NCI-H510A treated with DMSO at 0.1 percent for 48 hours (cell line): ENCODE data around the gene MRPS23.

ENCODE experiments used
- DNase-seq: peaks from one replicate; lab custom pipeline; 2025; lab: John Stamatoyannopoulos, UW

The MRPS23 gene

DNA sequence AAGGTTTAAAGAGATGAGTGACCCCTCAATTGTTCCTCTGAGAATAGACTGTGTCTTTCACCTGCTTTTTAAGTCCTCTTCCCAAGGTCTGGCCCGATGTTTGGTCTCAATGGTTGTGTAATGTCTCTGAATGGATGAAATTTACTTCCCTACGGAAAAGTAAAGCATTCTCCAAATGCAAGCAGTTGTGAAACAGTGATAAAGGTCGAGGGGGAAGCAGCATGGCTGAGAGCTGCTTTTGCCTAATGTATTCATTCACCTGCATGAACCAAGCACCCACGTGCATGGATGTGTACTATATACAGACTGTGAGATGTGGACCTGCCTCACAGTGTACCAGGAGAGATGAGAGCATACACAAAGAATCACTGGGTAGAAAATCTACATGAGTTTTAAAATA is 11.4 kb downstream of the MRPS23 start:
- no peak for DNase-seq

DNA sequence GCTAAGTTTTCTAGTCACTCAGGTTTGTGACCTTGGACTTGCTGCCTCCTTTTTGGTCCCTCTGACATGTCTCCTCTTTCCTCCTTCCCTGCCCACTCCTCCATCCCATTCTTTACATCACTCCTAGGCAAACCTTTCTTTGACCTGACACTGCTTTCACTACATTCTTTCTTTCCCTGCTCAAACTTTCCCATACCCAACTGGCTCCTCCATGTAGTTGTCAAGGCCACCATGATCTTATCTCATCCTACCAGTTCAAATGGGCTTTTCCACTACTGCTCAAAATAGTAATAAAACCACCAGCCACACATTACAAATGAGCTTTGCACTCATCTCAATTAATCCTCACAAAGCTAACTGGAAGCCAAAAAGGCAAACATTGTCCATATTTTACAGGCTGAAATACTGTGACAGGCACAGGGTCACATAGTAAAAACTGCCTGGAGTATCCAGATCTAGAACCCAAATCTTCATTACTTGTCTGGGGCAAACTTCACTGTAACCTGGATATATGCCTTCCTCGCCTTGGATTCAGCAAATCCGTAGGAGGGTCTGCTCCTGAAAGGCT is 14.4 kb downstream of the MRPS23 start:
- no peak for DNase-seq

DNA sequence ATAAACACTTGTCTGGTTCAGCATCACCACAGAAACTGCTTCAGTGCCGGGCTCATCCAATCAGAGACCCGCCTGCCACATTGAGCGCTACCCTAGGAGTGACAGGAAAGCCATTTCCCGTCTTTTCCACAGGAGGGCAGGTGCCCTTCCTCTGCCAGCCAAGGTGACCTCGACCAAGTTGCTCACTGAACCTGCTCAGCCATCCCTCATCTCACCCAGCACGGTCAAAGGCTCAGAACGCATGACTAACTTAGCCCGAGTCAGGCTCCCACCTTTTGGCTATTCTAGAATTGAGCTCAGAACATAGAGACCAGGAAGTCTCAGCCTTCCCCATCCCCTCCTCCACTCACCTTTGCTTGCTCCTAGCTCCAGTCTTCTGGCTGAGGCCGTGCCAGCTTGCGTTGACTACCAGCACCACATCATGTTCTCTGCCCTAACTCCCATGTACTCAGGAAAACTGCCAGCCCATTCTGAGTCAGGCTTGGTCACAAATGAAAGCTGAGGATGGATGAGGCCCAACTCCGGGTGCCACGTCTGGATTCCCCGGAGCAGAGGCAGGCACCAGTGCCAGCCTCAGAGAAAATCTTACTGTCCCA is 15.6 kb downstream of the MRPS23 start:
- DNase-seq = peak; percentile 93

DNA sequence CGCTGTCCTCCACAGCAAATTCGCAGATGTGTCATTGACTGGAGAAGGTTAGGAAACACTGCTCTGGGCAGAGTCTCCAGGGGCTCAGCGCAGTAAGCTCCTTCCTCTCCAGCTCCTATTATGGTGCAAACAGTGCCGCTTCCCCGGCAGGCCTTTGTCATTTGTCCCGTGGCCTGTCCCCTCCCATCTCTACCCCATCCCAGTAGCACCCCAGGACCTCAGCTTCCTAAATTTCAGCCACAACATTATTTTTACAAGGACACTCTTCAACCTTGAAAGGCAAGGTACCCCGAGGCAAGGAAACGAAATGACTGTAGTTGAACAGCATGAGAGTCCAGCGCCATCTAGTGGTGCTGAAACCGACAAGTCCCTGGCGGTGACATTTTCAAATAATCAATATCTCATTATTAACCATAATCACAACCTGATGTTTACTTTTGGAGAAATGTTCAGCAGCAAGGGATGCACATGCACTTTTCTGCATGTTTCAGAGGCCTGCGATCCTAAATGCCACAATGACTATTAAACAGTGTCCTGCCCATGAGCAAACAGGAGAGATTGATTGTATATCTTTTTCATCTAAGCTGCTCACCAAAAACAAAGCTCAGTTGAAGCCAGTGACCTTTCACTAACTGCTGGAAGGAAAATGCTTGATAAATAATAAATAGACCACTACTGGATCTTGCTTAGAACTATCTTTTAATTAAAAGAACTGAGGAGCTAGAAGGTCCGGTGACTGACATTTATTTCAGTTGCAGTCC is 16.5 kb downstream of the MRPS23 start:
- peak; percentile 77 for DNase-seq

DNA sequence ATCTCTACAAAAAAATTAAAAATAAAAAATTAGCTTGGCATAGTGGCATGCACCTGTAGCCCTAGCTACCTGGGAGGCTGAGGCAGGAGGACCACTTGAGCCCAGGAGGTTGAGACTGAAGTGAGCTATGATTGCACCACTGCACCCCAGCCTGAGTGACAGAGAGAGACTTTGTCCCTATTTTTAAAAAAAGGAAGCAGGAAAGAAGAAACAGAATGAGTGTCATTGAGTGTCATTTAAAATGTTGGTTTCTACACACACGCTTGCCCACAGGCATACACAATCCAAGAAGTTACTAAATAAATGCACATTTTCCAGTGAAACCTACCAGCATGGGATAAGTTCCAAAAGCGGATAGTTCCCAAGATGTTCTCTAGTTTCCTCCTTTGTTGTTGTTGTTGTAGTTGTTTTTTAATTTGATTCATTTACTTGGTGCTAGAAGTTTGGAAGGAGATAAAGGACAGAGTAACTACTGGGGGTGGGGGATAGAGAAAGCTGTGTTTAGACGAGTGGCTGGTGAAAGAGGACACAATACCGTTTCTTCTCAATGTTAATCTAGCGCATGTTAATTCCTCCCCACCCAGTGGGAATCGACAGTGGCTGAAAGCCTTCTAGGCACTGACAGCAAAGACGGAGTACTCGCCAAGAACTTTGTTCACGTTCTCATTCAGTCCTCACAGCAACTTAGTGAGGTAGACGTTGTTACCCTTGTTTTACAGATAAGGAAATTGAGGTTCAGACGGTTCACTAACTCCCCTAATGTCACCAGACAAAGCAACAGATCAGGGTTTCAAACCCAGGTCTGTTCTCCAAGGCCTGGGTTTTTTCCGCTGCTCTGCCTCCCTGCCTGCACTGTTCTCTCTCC is 17.3 kb downstream of the MRPS23 start:
- DNase-seq = no peak

DNA sequence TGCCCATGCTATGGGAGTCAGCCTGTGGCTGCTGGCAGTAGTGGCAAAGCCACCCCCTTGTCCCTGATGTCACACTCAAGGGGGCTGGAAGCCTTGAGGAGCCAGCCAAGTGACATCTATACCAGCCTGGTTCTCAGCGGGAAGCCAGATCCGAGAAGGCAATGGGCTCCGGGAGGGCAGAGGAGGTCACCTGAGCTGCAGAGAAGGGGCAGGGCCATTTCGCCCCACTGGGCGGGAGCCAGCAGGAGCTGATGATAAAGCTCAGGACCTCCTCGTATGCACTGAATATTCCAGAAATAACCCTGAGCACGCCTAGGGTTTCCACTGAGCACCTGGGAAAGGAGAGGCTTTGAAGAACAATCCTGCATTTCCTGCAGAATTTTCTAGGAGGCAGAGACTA is 19.0 kb downstream of the MRPS23 start:
- no peak for DNase-seq

DNA sequence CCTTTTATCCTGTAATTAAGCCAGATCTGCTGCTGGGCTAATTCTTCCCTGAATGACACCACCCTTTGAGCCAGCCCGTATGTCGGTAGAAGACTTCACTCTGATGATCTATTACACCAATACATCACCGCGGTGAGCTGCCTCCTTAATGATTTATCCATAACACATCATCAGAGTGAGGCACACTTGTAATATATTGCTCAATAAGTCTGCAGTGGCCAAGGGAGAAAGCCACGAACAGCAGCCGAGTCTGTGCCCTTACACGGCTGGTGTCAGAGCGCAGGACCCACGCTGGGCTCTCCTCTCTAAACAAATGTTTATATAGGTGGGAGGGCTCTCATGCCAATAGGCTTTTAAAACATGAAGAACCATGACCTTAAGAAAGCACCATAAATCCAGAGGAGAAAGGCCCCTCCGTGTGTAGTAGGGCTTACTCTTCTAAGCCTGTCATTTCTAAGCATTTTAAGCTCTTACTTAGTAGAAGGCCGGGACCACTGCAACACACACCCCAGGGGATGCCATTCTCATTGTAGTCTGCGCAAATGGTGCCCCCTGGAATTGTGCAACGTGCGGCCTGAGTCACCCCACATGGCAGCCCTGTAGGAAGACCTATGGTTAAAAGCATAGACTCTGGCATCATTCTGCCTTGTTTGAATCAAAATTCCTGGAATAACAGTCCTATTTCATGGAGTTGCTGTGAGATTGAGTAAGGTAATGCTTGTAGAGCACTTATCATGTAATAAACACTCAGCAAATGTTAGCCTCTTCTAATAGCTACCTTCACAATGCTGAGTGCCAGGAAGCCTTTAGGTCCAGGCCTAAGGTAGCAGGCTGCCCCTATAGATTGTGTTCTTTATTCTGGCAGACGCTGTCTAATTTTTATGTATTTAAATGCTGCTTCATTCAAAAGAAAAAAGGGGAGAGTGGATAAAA is 26.1 kb downstream of the MRPS23 start:
- peak; percentile 57 for DNase-seq

DNA sequence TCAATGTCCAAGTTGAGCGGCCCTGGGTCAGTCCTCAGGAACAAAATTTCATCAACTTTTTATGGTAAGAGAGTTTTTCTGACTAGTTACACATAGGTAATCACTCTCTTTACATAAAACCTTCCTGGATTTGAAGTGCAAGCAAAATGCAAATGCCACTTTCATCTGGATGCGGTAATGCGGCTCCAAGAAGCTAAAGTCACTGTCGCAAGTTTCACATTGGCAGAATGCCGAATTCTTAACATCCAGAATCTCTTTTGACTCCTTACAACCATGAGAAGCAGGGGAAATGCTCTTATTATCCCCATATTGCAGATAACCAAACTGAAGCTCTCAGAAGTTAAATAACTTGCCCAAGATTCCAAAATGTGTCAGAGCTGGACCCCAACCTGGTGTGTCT is 30.0 kb downstream of the MRPS23 start:
- DNase-seq = no peak

DNA sequence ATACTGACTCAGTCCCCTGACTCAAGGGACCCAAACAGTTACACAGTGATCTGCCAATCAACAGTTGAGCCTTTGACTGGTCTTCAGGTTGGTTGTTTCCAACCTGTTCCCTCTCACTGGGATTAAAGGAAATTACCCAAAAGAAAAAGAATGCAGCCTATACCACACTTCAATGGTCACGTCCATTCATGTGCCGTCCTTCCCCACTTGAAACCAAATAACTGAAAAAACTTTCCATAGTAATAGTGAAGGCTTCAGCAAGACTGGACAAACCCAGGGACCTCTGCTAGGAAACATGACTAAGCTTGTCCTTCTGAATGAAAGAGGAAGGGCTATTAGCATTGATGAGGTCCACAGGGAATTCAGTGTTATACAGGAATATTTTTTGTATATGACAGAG is 30.6 kb downstream of the MRPS23 start:
- no peak for DNase-seq

DNA sequence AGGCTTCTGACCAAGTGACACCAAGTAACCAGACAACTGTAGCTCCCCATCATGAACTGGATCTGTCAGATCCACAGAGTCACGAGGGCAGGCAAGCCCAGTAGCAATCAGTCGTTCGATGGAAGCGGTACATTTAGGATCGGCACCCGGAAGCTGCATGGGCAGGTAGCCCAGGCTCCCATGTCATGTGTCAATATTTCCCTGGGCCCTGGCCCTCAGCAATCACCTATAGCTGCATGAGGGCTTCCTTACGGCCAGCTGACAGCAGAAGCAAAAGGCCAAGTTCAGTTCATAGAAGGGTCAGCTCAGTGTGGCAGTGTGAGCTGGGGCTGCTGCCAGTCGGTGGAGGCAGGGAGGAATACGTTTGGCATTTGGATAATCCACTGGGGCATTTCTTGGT is 31.8 kb downstream of the MRPS23 start:
- DNase-seq = no peak

DNA sequence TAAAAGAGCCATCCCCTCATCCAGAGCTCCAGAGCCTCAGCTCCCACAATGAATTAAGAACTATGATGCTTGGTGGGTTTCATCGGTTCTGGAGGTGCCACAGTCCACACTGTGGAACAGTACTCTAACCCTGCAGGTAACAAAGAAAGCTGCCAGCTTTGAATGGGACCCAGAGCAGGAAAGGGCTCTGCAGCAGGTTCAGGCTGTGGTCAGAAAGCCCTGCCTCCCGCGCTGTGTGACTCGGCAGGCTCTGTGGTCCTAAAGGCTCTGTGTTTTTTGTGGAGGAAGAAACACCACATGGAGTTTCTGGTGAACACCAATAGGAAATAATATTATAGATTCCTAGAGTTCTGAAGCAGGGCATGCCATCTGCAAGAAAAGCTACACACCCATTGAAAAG is 32.5 kb downstream of the MRPS23 start:
- DNase-seq = no peak

DNA sequence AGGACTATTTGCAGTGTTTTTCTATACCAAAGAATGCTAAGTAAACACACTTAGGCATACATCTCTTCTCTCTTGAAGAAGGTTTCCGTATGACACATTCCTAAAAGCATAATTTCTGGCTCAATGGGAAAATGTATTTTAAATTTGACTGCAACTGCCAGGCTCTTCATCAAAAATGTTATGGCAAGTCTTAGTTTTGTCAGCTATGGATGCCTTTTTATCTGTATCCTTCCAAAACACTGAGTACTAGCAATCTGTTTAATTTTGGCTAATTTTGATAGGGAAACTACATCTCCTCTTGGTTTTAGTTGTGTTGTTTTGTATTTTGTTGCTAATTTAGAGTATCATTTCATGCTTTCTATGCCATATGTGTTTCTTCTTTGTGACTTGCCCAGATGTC is 35.4 kb downstream of the MRPS23 start:
- no peak for DNase-seq

DNA sequence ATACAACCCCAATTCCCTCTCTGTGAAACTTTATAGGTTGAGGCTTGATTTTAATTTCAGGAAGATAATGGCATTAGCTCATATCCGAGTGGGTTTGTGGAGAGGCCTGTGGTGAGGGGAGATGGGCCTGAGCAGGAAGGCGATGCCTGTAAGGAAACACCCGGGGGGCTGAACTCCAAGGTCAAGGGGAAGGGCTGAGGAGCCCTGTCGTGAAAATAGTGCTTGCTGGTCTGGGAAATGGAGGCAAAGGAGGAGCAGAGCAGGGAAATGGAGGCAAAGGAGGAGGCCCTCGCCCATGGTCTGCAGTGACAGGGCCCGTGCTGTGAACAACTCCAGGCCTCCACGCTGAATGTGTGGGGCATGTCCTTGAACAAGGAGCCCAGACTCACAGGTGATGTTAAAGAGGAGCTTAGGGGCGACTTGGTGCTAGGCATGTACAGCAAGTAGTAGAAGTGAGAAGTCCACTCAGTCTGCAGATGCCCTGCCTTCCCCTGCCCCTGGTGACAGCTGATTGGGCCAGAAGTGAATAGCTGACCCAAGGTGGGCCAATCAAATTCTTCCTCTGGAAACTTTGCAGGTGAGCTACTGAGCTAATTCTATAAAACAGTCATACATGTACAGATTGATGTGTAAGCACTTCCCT is 38.1 kb downstream of the MRPS23 start:
- DNase-seq = peak; percentile 41

DNA sequence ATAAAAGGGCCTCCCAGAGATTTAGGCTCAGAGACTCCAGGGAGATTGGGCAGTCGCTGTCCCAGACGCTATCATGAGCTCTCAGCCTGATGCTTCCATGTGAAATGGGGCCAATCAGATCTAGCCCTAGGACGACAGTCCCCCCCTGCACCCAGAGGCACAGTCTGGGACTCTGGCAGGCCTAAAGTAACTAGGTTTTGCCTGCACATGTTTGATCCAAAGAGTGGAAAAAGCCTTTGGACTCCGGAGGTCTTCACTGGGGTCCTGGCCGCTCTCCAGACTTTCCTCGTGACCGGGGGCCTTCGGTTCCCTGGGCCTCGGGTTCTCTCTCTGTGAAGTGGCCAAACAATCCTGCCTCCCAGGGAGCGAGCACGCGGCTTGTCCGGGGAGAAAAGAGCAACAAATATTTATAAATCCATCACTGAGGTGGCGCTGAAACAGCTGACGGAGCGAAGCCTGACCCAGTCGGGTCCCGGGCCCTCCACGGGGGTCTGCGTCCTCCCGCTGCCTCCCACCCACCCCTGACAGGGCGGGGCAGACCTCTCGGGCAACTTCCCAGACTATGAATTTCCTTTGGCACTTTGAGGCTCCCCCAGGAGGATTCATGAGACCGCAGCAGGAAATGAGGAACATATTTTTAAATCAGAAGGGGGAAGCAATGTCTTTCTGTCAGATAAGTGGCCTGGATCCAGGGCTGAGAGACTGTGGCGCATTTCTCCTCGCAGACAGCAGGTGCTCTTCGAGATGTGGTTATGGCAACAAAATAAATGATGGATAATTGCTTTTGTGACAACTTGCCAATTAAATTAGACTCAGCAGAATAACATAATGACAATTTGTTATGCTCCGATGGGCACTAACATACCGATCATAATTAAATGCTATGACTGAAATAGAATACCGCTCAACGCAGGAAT is 38.9 kb downstream of the MRPS23 start:
- DNase-seq = peak; percentile 52

DNA sequence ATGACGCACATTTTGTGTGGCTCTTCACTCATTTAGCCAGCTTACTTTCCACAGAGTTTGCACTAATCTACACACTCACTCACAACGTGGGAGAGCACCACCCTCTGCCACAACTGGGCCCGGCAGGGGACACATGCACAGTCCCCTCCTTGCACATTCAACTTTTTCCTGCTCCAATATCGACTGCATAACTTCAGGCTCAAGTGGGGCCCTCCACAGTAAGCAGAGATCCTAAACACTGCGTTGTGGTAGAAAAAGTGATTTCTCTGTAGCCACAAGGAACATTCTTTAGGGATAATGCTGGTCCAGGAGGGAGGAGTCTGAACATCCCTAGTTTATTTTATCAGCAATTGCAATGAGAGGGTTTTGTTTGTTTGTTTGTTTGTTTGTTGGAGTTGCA is 40.0 kb downstream of the MRPS23 start:
- DNase-seq = no peak

DNA sequence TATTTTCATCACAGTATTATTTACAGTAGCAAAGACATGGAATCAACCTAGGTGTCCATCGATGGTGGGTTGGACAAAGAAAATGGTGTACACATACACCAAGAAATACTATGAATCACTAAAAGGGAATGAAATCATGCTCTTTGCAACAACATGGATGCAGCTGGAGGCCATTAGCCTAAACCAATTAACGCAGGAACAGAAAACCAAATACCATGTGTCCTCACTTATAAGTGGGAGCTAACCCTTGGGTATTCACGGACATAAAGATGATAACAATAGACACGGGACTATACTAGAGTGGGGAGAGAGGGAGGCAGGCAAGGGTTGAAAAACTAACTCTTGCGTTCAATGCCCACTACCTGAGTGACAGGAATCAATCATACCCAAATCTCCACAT is 41.0 kb downstream of the MRPS23 start:
- no peak for DNase-seq

DNA sequence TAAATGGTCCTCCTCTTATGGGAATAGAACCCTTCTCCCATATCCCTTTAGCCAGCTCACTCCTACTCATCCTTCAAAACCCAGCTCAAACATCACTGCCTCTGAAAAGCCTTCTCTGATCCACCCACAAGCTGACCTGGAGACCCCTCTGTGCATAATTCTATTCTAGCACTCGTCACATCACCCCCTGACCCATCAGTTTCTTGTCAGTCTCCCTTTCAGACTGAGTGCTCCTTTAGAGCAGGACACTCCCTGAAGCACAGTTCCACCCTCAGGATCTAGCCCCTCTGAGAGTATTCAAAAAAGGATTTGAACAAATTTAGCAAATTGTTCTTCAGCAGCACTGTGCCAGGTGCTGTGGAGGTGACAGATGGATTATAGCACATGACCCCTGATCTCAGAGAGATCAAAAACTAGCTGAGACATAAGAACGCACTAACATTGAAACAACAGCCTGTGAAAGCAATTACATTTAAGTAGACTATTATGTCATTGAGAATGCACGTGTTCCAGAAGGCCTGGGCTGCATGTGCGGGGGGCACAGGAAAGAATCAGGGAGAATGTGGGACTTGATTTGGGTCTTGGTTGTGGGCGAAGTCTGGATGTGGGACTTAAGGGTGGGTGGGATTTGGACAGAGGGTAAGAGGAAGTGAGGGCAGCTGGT is 43.5 kb downstream of the MRPS23 start:
- no peak for DNase-seq

DNA sequence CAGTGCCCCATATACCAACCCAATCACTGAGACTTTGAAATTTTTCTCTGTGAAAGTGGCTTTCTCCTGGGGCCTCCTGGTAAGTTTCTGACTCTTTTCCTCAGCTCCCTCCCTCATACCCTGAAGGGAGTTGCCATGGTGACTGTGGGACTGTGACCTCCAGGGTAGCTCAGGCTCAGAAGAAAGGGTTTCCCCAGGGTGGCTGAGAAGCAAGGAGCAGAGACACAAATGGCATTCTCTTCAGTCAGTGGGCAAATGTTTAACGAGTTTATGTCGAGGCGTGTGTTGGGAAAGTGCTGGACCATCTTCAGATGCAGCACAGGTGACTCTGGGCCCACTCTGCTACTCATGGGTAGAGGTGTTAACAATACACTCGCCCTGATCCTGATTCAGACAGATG is 46.8 kb downstream of the MRPS23 start:
- no peak for DNase-seq

DNA sequence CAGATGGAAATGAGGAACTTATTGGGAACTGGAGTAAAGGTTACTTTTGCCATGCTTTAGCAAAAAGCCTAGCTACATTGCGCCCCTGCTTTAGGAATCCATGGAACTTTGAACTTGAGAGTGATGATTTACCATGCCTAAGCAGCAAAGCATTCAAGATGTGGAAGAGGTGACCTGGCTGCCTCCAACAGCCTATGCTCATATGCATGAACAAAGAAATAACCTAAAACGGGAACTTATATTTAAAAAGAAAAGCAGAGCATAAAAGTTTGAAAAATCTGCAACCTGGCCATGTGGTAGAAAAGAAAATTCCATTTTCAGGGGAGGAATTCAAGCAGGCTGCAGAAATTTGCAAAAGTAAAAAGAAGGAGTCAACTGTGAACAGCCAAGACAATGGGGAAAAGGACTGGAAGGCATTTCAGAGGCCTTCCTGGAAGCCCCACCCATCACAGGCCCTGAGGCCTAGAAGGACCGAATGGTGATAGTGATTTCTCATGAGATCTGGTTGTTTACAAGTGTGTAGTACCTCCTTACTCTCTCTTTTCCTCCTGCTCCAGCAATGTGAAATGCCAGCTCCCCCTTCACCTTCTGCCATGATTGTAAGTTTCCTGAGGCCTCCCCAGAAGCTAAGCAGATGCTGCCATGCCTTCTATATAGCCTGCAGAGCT is 48.7 kb downstream of the MRPS23 start:
- DNase-seq = no peak
